Measurements from ENCODE around the gene SMAD7. TPM values are rescaled to one million over a fixed set of nuclear protein-coding genes. Genes with fewer than 3 reads are reported as not detected.
A peak's percentile ranks its signal among the peaks of the same experiment; 100 is the strongest.

The SMAD7 gene
- total and polyA plus RNA-seq, 8 donors: 4.2 to 22.4 (median 6.8) TPM

DNA sequence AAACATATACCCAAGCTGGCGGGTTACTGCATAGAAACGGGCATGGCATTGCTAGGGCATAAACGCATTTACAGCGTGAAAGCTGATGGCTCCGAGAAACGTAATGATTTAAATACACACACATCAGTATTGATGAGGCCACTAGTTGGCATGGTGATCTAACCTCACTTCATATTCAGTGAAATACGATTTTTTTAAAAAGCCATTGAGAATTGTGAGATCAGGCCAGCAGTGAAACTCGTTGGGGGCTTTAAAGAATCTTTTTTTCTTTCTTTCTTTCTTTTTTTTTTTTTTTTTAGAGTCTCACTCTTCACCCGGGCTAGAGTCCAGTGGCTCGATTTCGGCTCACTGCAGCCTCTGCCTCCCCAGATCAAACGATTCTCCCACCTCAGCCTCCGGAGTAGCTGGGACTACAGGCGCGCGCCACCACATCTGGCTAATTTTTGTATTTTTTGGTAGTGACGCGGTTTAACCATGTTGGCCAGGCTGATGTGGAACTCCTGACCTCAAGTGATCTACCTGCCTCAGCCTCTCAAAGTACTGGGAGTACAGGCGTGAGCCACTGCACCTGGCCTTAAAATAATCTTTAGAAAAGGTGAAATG is 2.4 kb upstream of the SMAD7 start:
- WGBS, 2 donors: 43% methylated on average over 19 of the region's 19 CpGs
- intact Hi-C loops (cut with DNase I): no loop called here
- Histone ChIP-seq H3K27ac (peak overlapping the region; percentile 99 to 100 (median 99)), H3K9me3 (no peaks in the 10 kb centered on the region), H3K27me3 (no peaks in the 10 kb centered on the region), H3K36me3 (no peaks in the 10 kb centered on the region), H3K4me3 (peak overlapping the region; percentile 45 to 95 (median 71)), H3K4me1 (peaks cover 0 to 9% (median 0%) of the 10 kb centered on the region in 3 donors)
- ATAC-seq: peak in 1 of 4 donors; percentile 2
- TF ChIP-seq CTCF (IDR thresholded peaks at IDR 0.05): no peak
- peak in 1 of 6 donors; percentile 13 for DNase-seq
- no peak for FAIRE-seq

DNA sequence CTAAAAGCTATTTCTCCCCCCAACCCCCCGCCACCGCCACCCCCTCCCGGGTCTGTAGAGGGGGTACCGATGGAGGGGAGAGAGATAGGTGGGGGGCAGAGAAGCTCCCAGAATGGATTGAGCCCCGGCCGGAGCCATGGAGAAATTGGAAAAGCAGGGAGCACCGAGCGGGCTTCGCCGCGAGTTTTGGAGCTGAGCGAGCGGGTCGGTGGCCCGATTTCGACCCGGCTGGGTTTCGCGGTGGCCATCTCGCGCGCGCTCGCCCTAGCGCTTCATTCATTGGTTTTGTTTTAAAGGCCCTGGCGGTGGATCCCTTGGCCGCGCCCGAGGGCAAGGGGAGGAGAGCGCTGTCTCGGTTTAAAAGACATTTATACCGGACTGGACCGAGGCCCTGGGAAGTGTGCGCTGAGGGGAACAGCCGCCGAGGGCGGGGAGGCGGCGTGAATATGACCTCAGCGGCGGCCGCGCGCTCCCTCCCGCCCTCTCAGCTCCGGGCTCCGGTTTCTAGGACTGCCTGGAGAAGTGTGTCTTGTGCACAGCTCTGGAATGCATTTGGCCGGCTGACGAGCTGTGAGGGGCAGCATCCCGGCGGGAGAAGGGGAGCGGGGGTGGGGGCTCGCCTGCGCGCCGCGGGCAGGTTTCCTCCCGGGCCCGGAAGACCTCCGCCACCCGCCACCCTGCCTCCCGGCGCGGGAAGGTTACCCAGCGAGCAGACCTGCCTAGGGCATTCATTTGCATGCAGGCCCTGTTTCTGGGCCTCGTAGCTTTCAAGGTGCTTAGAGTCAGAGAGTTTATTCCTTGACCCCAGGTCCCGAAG is 1.7 kb upstream of the SMAD7 start:
- ATAC-seq (peak; percentile 73 to 82 (median 76)), DNase-seq (peak; percentile 78 to 89 (median 84)), FAIRE-seq (no peak)
- intact Hi-C loops (cut with DNase I): no loop called here
- H3K27me3 ChIP-seq: no peaks in the 10 kb centered on the region
- TF ChIP-seq CTCF (IDR thresholded peaks at IDR 0.05): no peak
- H3K36me3 ChIP-seq: no peaks in the 10 kb centered on the region
- peak overlapping the region; percentile 45 to 95 (median 71) for H3K4me3 ChIP-seq
- peaks cover 0 to 12% (median 0%) of the 10 kb centered on the region in 3 donors for H3K4me1 ChIP-seq
- H3K9me3 ChIP-seq: no peaks in the 10 kb centered on the region
- H3K27ac ChIP-seq: peak overlapping the region; percentile 99 to 100 (median 99)
- WGBS, 2 donors: 0 to 1% methylated on average over 65 to 67 of the region's 67 CpGs

- peak; percentile 67 to 81 (median 76) for ATAC-seq
- no peak for FAIRE-seq
- 0 to 1% methylated on average over 53 to 97 of the region's 106 CpGs for WGBS, 2 donors
- peak overlapping the region; percentile 99 to 100 (median 99) for H3K27ac ChIP-seq
- H3K9me3 ChIP-seq: no peaks in the 10 kb centered on the region
- TF ChIP-seq CTCF (IDR thresholded peaks at IDR 0.05): peak in 1 of 4 donors; percentile 10
- DNase-seq: peak; percentile 88 to 94 (median 90)
- H3K4me1 ChIP-seq: peaks cover 4 to 19% (median 6%) of the 10 kb centered on the region in 3 donors
- intact Hi-C loops (cut with DNase I): no loop called here
- peak overlapping the region; percentile 83 to 95 (median 88) for H3K4me3 ChIP-seq
- H3K27me3 ChIP-seq: no peaks in the 10 kb centered on the region
- H3K36me3 ChIP-seq: no peaks in the 10 kb centered on the region
These were observed 902 bp upstream of the SMAD7 start for GRCh38 chr18:48951448-48952286.

DNA sequence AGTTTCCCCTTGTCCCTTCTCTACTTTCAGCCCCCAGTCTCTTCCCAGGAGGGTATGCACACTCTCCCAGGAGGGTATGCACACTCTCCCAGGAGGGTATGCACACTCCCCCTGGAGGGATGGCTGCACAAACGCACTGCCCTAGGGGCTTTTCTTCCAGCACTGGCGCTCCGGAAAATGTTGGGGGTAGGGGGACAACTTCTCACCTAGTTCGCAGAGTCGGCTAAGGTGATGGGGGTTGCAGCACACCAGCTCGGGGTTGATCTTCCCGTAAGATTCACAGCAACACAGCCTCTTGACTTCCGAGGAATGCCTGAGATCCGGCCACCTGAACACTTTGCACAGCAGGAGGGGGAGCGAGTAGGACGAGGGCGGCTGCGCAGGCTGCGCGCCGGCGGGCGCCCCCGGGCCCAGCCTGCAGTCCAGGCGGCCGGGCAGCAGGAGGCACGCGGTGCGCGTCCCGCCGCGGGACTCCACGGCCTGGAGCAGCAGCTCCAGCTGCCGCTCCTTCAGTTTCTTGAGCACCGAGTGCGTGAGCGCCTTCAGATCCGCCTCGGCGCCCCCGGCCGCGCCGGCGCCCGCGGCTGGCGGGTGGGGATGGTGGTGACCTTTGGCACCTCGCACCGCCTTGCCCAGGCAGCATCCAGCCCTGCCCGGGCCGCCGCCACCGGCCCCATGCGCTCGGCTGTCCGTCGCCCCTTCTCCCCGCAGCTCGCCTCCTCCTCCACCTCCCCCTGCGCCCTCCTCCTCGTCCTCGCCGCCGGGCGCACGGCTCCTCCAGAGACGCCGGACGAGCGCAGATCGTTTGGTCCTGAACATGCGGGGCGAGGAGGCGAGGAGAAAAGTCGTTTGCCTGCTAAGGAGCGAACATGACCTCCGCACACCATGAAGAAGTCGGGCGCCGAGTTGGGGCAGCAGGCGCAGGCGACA is 894 bp downstream of the SMAD7 start:
- WGBS, 2 donors: 0 to 1% methylated on average over 56 to 79 of the region's 79 CpGs
- H3K27ac ChIP-seq: peak overlapping the region; percentile 39 to 100 (median 82)
- intact Hi-C loops (cut with DNase I): no loop called here
- H3K27me3 ChIP-seq: no peaks in the 10 kb centered on the region
- no peaks in the 10 kb centered on the region for H3K36me3 ChIP-seq
- no peak for FAIRE-seq
- ATAC-seq: peak; percentile 6 to 40 (median 12)
- H3K4me3 ChIP-seq: peak overlapping the region; percentile 50 to 95 (median 86)
- no peak for TF ChIP-seq CTCF (IDR thresholded peaks at IDR 0.05)
- DNase-seq: peak in 5 of 6 donors; percentile 48 to 81 (median 61)
- H3K4me1 ChIP-seq: peaks cover 10 to 31% (median 19%) of the 10 kb centered on the region in 3 donors
- H3K9me3 ChIP-seq: no peaks in the 10 kb centered on the region
